Measurements from ENCODE around the gene TSHZ1. TPM values are rescaled to one million over a fixed set of nuclear protein-coding genes. Genes with fewer than 3 reads are reported as not detected.

The TSHZ1 gene
- total and polyA plus RNA-seq, 2 of the 8 experiments (the other 6 are each of a cell fraction or from before 2014, with no cell fraction given): 0.03 to 0.32 TPM

GRCh38 chr18:75211002-75211621 lies 515 bp downstream of the TSHZ1 start:
- Histone ChIP-seq H2BK5ac (ENCODE audit: low read depth, low read length) (no peak overlapping the region), H3K56ac (replicated peaks; ENCODE audit: insufficient read length, low read depth, low read length) (no peak overlapping the region), H3K23ac (ENCODE audit: insufficient read length) (no peak overlapping the region), H2BK12ac (ENCODE audit: low read depth, low read length) (no peak overlapping the region), H3K4me1 (replicated peaks in 1 of 4; ENCODE audit: control insufficient read depth in 3 of 4, insufficient read depth in 4 of 4, low read length in 3 of 4) (peaks cover 9 to 23% (median 15%) of the 10 kb centered on the region in 4 experiments), H4K5ac (ENCODE audit: insufficient read length, low read depth, low read length) (no peak overlapping the region), H3K79me1 (ENCODE audit: low read depth, low read length) (no peaks in the 10 kb centered on the region), H3K4me3 (ENCODE audit: extremely low read depth in 1 of 4, insufficient read depth in 2 of 4, low read depth in 3 of 4, low read length in 4 of 4) (peak overlapping the region; percentile 48 to 70 (median 57)), H3K23me2 (ENCODE audit: low read depth, low read length) (peaks cover 24% of the 10 kb centered on the region), H2BK15ac (ENCODE audit: low read length) (no peak overlapping the region), H2BK20ac (ENCODE audit: low read length) (no peak overlapping the region), H2AK5ac (ENCODE audit: low read depth, low read length) (no peak overlapping the region), H4K8ac (ENCODE audit: extremely low read depth, insufficient read depth, low read length) (peak overlapping the region; percentile 57; the same call in 1 of the 2 replicates), H3K4ac (replicated peaks; ENCODE audit: insufficient read length, low read depth, low read length) (no peak overlapping the region), H3K18ac (ENCODE audit: extremely low read depth, low read length) (no peak overlapping the region), H2BK120ac (replicated peaks; ENCODE audit: low read depth, low read length) (no peak overlapping the region), H3K14ac (ENCODE audit: insufficient read length) (no peak overlapping the region), H4K20me1 (replicated peaks in 1 of 2; ENCODE audit: control insufficient read depth in 1 of 2, insufficient read depth in 2 of 2, low read length in 2 of 2) (peaks cover 9 to 13% of the 10 kb centered on the region in 2 experiments), H3K79me2 (ENCODE audit: control insufficient read depth in 1 of 2, insufficient read depth in 2 of 2, low read length in 2 of 2) (no peaks in the 10 kb centered on the region), H3K27me3 (replicated peaks in 1 of 4; ENCODE audit: control insufficient read depth in 3 of 4, extremely low read depth in 1 of 4, insufficient read depth in 3 of 4, low read length in 3 of 4) (peaks cover 36 to 65% (median 57%) of the 10 kb centered on the region in 4 experiments), H3K36me3 (ENCODE audit: control insufficient read depth in 2 of 4, insufficient read depth in 4 of 4, low read length in 3 of 4) (no peaks in the 10 kb centered on the region), H2AFZ (ENCODE audit: low read length) (no peak overlapping the region), H3K9me3 (ENCODE audit: insufficient read depth in 2 of 2, low read depth in 1 of 2, low read length in 1 of 2) (no peaks in the 10 kb centered on the region), H3K9ac (replicated peaks in 1 of 4; ENCODE audit: extremely low read depth in 1 of 4, low read depth in 3 of 4, low read length in 3 of 4) (peak overlapping the region in 1 of 4 experiments; percentile 60; a peak in 1 of 7 replicates), H3K4me2 (ENCODE audit: insufficient read depth in 1 of 2, low read depth in 2 of 2, low read length in 2 of 2) (peak overlapping the region; percentile 88 to 94), H3K27ac (ENCODE audit: low read depth, low read length) (no peak overlapping the region), H4K91ac (replicated peaks; ENCODE audit: insufficient read length, low read length) (no peak overlapping the region)
- DNase-seq (ENCODE audit: low read depth in 1 of 2, low spot score in 2 of 2): no peak
- ChIA-PET CTCF (ENCODE audit: partially characterized antibody) (interaction anchor here (1.0 kb wide), 1 partner anchor 38 kb away, joined by 3 read pairs; no protein-coding TSS in a partner anchor), POLR2A (ENCODE audit: partially characterized antibody) (no interaction called here)
- 2% methylated on average over 20 of the region's 64 CpGs; no CpG with 5 or more reads in 1 of the 2 experiments for WGBS, 2 experiments (ENCODE audit: extremely low coverage in 1 of 2, insufficient coverage in 1 of 2, insufficient read length in 1 of 2, insufficient replicate concordance in 2 of 2, low coverage in 1 of 2, low lambda C conversion rate in 2 of 2, missing lambda C conversion rate in 1 of 2)
- no peak for FAIRE-seq
- TF ChIP-seq SUZ12 (IDR thresholded peaks at IDR 0.05; ENCODE audit: low read length) (peak; percentile 73), FOSL1 (IDR thresholded peaks at IDR 0.05; ENCODE audit: insufficient read depth, low read depth, low read length) (no peak), RBBP5 (IDR thresholded peaks at IDR 0.05; ENCODE audit: borderline replicate concordance, low read depth, low read length) (peak; percentile 20; the same call in 1 of the 2 replicates), BCL11A (IDR thresholded peaks at IDR 0.05; ENCODE audit: low read depth in 2 of 2, low read length in 2 of 2) (no peak), RNF2 (IDR thresholded peaks at IDR 0.05; ENCODE audit: borderline replicate concordance, low read depth, low read length, missing control alignments, poor library complexity, severe bottlenecking) (peak; percentile 42), CTBP2 (IDR thresholded peaks at IDR 0.05; ENCODE audit: borderline replicate concordance, insufficient read depth, insufficient read length, low read length) (peak; percentile 41), ASH2L (IDR thresholded peaks at IDR 0.05; ENCODE audit: low read length) (peak; percentile 20), EZH2 (IDR thresholded peaks at IDR 0.05; ENCODE audit: low read depth, low read length, severe bottlenecking) (peak; percentile 69)
